ENCODE results near the gene ADORA1. TPM values are rescaled to one million over a fixed set of nuclear protein-coding genes. Genes with fewer than 3 reads are reported as not detected.

Gene ADORA1
- total and polyA plus RNA-seq, 2 donors (not counting 1 experiment from before 2014, with no cell fraction given) = not detected

- Mint-ChIP-seq H3K4me1 (peaks cover 6% of the 10 kb centered on the region), H3K27ac (no peak overlapping the region), H3K4me3 (no peak overlapping the region), H3K9me3 (ENCODE audit: insufficient read depth) (peaks cover 8% of the 10 kb centered on the region), H3K27me3 (peaks cover 34% of the 10 kb centered on the region)
- peaks cover 0 to 7% (median 3%) of the 10 kb centered on the region in 4 experiments for H3K27me3 ChIP-seq (replicated peaks in 1 of 4; ENCODE audit: control extremely low read depth in 1 of 4, control insufficient read depth in 3 of 4, insufficient read depth in 4 of 4, low read length in 3 of 4)
- ChIA-PET POLR2A (no interaction called here), CTCF (no interaction called here)
- H3K27ac ChIP-seq (ENCODE audit: low read length in 2 of 2) = no peak overlapping the region
- no peak overlapping the region for H2AFZ ChIP-seq (ENCODE audit: insufficient read depth, low read depth, low read length, poor library complexity, severe bottlenecking)
- H3K79me2 ChIP-seq (ENCODE audit: control insufficient read depth, insufficient read depth, low read length) = no peaks in the 10 kb centered on the region
- H3K4me1 ChIP-seq (ENCODE audit: control insufficient read depth in 2 of 2, insufficient read depth in 2 of 2, low read length in 2 of 2) = no peaks in the 10 kb centered on the region
- WGBS (ENCODE audit: insufficient coverage) = no CpG with 5 or more reads among the region's 1 CpG
- H3K9ac ChIP-seq (ENCODE audit: low read length) = no peak overlapping the region
- H3K36me3 ChIP-seq (replicated peaks in 1 of 2; ENCODE audit: control extremely low read depth in 1 of 2, control insufficient read depth in 1 of 2, extremely low read depth in 1 of 2, insufficient read depth in 2 of 2, low read length in 1 of 2) = no peaks in the 10 kb centered on the region
- no peak overlapping the region for H3K4me2 ChIP-seq (replicated peaks; ENCODE audit: low read depth, low read length, poor library complexity, severe bottlenecking)
- intact Hi-C loops (cut with micrococcal nuclease) = no loop called here
- H3K4me3 ChIP-seq (ENCODE audit: control extremely low read depth in 1 of 5, extremely low read depth in 1 of 5, insufficient read depth in 1 of 5, low read depth in 2 of 5, low read length in 4 of 5) = no peak overlapping the region
- H3K9me3 ChIP-seq (ENCODE audit: control extremely low read depth in 1 of 3, control insufficient read depth in 2 of 3, insufficient read depth in 1 of 3, low read length in 2 of 3) = peaks cover 0 to 5% (median 4%) of the 10 kb centered on the region in 3 donors
- no peak for DNase-seq
- TF ChIP-seq EZH2 (IDR thresholded peaks at IDR 0.05; ENCODE audit: borderline replicate concordance, insufficient read depth, low read depth, low read length, poor library complexity, severe bottlenecking) (no peak), CTCF (IDR thresholded peaks at IDR 0.05) (no peak)
- H4K20me1 ChIP-seq (ENCODE audit: control insufficient read depth, insufficient read depth, low read length, poor library complexity, severe bottlenecking) = no peaks in the 10 kb centered on the region
- ATAC-seq (ENCODE audit: low read depth) = no peak
These were observed 32.3 kb downstream of the ADORA1 start for GRCh38 chr1:203159844-203160243.

GRCh38 chr1:203161175-203161574, 33.6 kb downstream of the ADORA1 start:
- Histone ChIP-seq H3K79me2 (ENCODE audit: control insufficient read depth, insufficient read depth, low read length) (no peaks in the 10 kb centered on the region), H3K9me3 (ENCODE audit: control extremely low read depth in 1 of 3, control insufficient read depth in 2 of 3, insufficient read depth in 1 of 3, low read length in 2 of 3) (peaks cover 0 to 5% (median 4%) of the 10 kb centered on the region in 3 donors), H3K4me3 (ENCODE audit: control extremely low read depth in 1 of 5, extremely low read depth in 1 of 5, insufficient read depth in 1 of 5, low read depth in 2 of 5, low read length in 4 of 5) (no peak overlapping the region), H3K27me3 (replicated peaks in 1 of 4; ENCODE audit: control extremely low read depth in 1 of 4, control insufficient read depth in 3 of 4, insufficient read depth in 4 of 4, low read length in 3 of 4) (peaks cover 0 to 6% (median 2%) of the 10 kb centered on the region in 4 experiments), H3K36me3 (replicated peaks in 1 of 2; ENCODE audit: control extremely low read depth in 1 of 2, control insufficient read depth in 1 of 2, extremely low read depth in 1 of 2, insufficient read depth in 2 of 2, low read length in 1 of 2) (no peaks in the 10 kb centered on the region), H3K27ac (ENCODE audit: low read length in 2 of 2) (no peak overlapping the region), H3K4me2 (replicated peaks; ENCODE audit: low read depth, low read length, poor library complexity, severe bottlenecking) (no peak overlapping the region), H2AFZ (ENCODE audit: insufficient read depth, low read depth, low read length, poor library complexity, severe bottlenecking) (no peak overlapping the region), H4K20me1 (ENCODE audit: control insufficient read depth, insufficient read depth, low read length, poor library complexity, severe bottlenecking) (no peaks in the 10 kb centered on the region), H3K9ac (ENCODE audit: low read length) (no peak overlapping the region), H3K4me1 (ENCODE audit: control insufficient read depth in 2 of 2, insufficient read depth in 2 of 2, low read length in 2 of 2) (no peaks in the 10 kb centered on the region)
- TF ChIP-seq EZH2 (IDR thresholded peaks at IDR 0.05; ENCODE audit: borderline replicate concordance, insufficient read depth, low read depth, low read length, poor library complexity, severe bottlenecking) (no peak), CTCF (IDR thresholded peaks at IDR 0.05) (no peak)
- ATAC-seq (ENCODE audit: low read depth) (no peak), DNase-seq (no peak)
- H3K27ac Mint-ChIP-seq = no peak overlapping the region
- ChIA-PET CTCF (no interaction called here), POLR2A (no interaction called here)
- no CpG with 5 or more reads among the region's 6 CpGs for WGBS (ENCODE audit: insufficient coverage)
- intact Hi-C loops (cut with micrococcal nuclease) = no loop called here
- H3K4me1 Mint-ChIP-seq = peaks cover 6% of the 10 kb centered on the region
- no peak overlapping the region for H3K4me3 Mint-ChIP-seq
- peaks cover 8% of the 10 kb centered on the region for H3K9me3 Mint-ChIP-seq (ENCODE audit: insufficient read depth)
- H3K27me3 Mint-ChIP-seq = peaks cover 38% of the 10 kb centered on the region

Measured in B cell (primary cell).